ENCODE data around the gene CDK6.
A peak's percentile ranks its signal among the peaks of the same experiment; 100 is the strongest.

Gene CDK6

GRCh38 chr7:92843781-92844180 is 7.4 kb upstream of the CDK6 start:
- DNase-seq = no peak

GRCh38 chr7:92843034-92843760 is 6.8 kb upstream of the CDK6 start:
- DNase-seq = no peak

- DNase-seq = no peak
These were observed 4.8 kb upstream of the CDK6 start for GRCh38 chr7:92841192-92841591.

- no peak for DNase-seq
These were observed 3.9 kb upstream of the CDK6 start for GRCh38 chr7:92840316-92840715.

GRCh38 chr7:92839901-92840300 is 3.5 kb upstream of the CDK6 start:
- no peak for DNase-seq

- DNase-seq = no peak
These were observed 2.6 kb upstream of the CDK6 start for GRCh38 chr7:92838934-92839333.

- DNase-seq = peak; percentile 24
These were observed 802 bp upstream of the CDK6 start for GRCh38 chr7:92837000-92837749.

- peak; percentile 50 for DNase-seq
These were observed 403 bp downstream of the CDK6 start for GRCh38 chr7:92835851-92836488.

GRCh38 chr7:92835261-92835850 is 1.0 kb downstream of the CDK6 start:
- peak; percentile 49 for DNase-seq

GRCh38 chr7:92834507-92835260 is 1.7 kb downstream of the CDK6 start:
- DNase-seq = peak; percentile 29

- DNase-seq = peak; percentile 80
These were observed 2.4 kb downstream of the CDK6 start for GRCh38 chr7:92833766-92834506.

- DNase-seq = peak; percentile 91
These were observed 3.2 kb downstream of the CDK6 start for GRCh38 chr7:92833024-92833765.

GRCh38 chr7:92832534-92833023 is 3.8 kb downstream of the CDK6 start:
- DNase-seq = no peak

GRCh38 chr7:92831716-92832533 is 4.4 kb downstream of the CDK6 start:
- no peak for DNase-seq

GRCh38 chr7:92830532-92831110 is 5.8 kb downstream of the CDK6 start:
- DNase-seq = no peak

- no peak for DNase-seq
These were observed 6.3 kb downstream of the CDK6 start for GRCh38 chr7:92830027-92830426.

- no peak for DNase-seq
These were observed 8.8 kb downstream of the CDK6 start for GRCh38 chr7:92827464-92828120.

GRCh38 chr7:92826258-92826938 is 10.0 kb downstream of the CDK6 start:
- no peak for DNase-seq
